GM12878 (cell line): ENCODE measurements around the gene ABHD17A. TPM values are rescaled to one million over a fixed set of nuclear protein-coding genes. Genes with fewer than 3 reads are reported as not detected.

Source experiments
- ATAC-seq: fragments of 200-7000 bp; cut with Tn5 transposase; 3 replicates; pipeline ENCODE4 v1.9.1; 2020; ENCODE audit warnings: mild to moderate bottlenecking, moderate library complexity
- BruUV-seq: library from RNA; stranded (reverse); fragments of 400-500 nt; replicated peaks from 2 replicates; lab custom pipeline; 2021; lab: Mats Ljungman, UMichigan
- CTCF ChIA-PET: fragments of 300-600 bp; sonication (Branson Sonifier 250); formaldehyde crosslinking; extraction: SDS; loops from one replicate; lab custom pipeline; 2021; ENCODE audit warnings: inconsistent platforms; lab: Yijun Ruan, JAX
- POLR2A ChIA-PET: fragments of 350-600 bp; formaldehyde crosslinking; extraction: SDS; loops from one replicate; lab custom pipeline; 2021; ENCODE audit warnings: inconsistent platforms; lab: Charles Lee
- RAD21 ChIA-PET: fragments of 300-600 bp; sonication (Branson Sonifier 250); formaldehyde crosslinking; loops from one replicate; lab custom pipeline; 2023; ENCODE audit warnings: antibody characterized with exemption; ENCODE audit not compliant: unreplicated experiment; lab: Charles Lee
- SMC1A ChIA-PET: fragments of 300-600 bp; sonication (Branson Sonifier 250); formaldehyde crosslinking; loops from one replicate; lab custom pipeline; 2023; ENCODE audit not compliant: unreplicated experiment, uncharacterized antibody; lab: Charles Lee
- DNase-seq: peaks from one replicate; pipeline ENCODE4 v3.0.0-alpha.2; 2011; ENCODE audit warnings: low read depth, low spot score
- FAIRE-seq: peaks from 3 replicates; lab custom pipeline; 2011; peaks lifted over from hg19 to GRCh38; lab: Jason Lieb, UNC
- H2AFZ ChIP-seq: 2 replicates; pipeline ENCODE4 v1.6.0; 2011; ENCODE audit warnings: low read depth, low read length, control low read depth; ENCODE audit not compliant: control insufficient read depth
- H3K27ac ChIP-seq: 2 replicates; pipeline ENCODE4 v1.5.1; 2011; ENCODE audit warnings: control low read depth; ENCODE audit not compliant: control insufficient read depth, insufficient read depth
- H3K27me3 ChIP-seq, 2 experiments: replicated peaks in 1 of 2; 2 replicates each; pipeline versions ENCODE4 v1.6.0 to v1.6.1; 2011; ENCODE audit warnings: low read length in 1 of 2; ENCODE audit not compliant: control insufficient read depth in 2 of 2, insufficient read depth in 2 of 2
- H3K36me3 ChIP-seq, 2 experiments: 2 replicates each; pipeline ENCODE4 v1.5.1; 2011; ENCODE audit warnings: low read length in 1 of 2; ENCODE audit not compliant: control insufficient read depth in 2 of 2, insufficient read depth in 2 of 2
- H3K4me1 ChIP-seq: 2 replicates; pipeline ENCODE4 v1.6.1; 2011; ENCODE audit warnings: mild to moderate bottlenecking, low read length, moderate library complexity, mixed read lengths; ENCODE audit not compliant: control insufficient read depth, insufficient read depth
- H3K4me2 ChIP-seq: 2 replicates; pipeline ENCODE4 v1.6.0; 2011; ENCODE audit warnings: control low read depth; ENCODE audit not compliant: control insufficient read depth, insufficient read depth
- H3K4me3 ChIP-seq: fragments of 200-600 bp; sonication (generic); 2 replicates; pipeline ENCODE4 v1.5.1; 2016
- H3K79me2 ChIP-seq: 2 replicates; pipeline ENCODE4 v1.6.0; 2011; ENCODE audit warnings: low read length; ENCODE audit not compliant: control insufficient read depth, insufficient read depth
- H3K9ac ChIP-seq: 2 replicates; pipeline ENCODE4 v1.8.0; 2011; ENCODE audit warnings: low read length, control low read depth, mixed read lengths; ENCODE audit not compliant: control insufficient read depth, insufficient read depth
- H3K9me3 ChIP-seq: replicated peaks from 3 replicates; pipeline ENCODE4 v1.5.1; 2011; ENCODE audit warnings: mild to moderate bottlenecking, low read length; ENCODE audit not compliant: control insufficient read depth, insufficient read depth
- H4K20me1 ChIP-seq: 2 replicates; pipeline ENCODE4 v1.6.0; 2011; ENCODE audit not compliant: control insufficient read depth, insufficient read depth
- BHLHE40 ChIP-seq, 2 experiments: fragments of 450-650 bp in 1 of 2; IDR thresholded peaks; 2 replicates each; pipeline ENCODE4 v1.6.1; 2011 to 2017; ENCODE audit warnings: low read depth in 2 of 2, borderline replicate concordance in 1 of 2, improper control_type of control experiment in 1 of 2, low read length in 1 of 2, mild to moderate bottlenecking in 1 of 2
- EGR1 ChIP-seq, 2 experiments: IDR thresholded peaks; 1 replicate in 1 of 2; 2 replicates in 1 of 2; pipeline ENCODE4 v1.6.1; 2011 to 2012; ENCODE audit warnings: low read depth in 2 of 2, low read length in 2 of 2, borderline replicate concordance in 1 of 2, mild to moderate bottlenecking in 1 of 2, moderate library complexity in 1 of 2
- ELK1 ChIP-seq: IDR thresholded peaks from 2 replicates; pipeline ENCODE4 v1.6.1; 2012; ENCODE audit warnings: low read depth, low read length, improper control_type of control experiment
- KAT2A ChIP-seq: conservative IDR thresholded peaks from 2 replicates; pipeline ENCODE4 v1.6.1; 2011; ENCODE audit warnings: low read depth, low read length; ENCODE audit not compliant: control insufficient read depth
- MYB ChIP-seq: fragments of 150-350 bp; IDR thresholded peaks from 2 replicates; pipeline ENCODE4 v1.6.1; 2014; ENCODE audit warnings: mild to moderate bottlenecking, low read depth, low read length, borderline replicate concordance
- PKNOX1 ChIP-seq: fragments of 450-650 bp; IDR thresholded peaks from 2 replicates; pipeline ENCODE4 v1.6.1; 2016; ENCODE audit warnings: mild to moderate bottlenecking
- PRDM15 ChIP-seq: fragments of 450-650 bp; formaldehyde crosslinking; IDR thresholded peaks from 2 replicates; pipeline ENCODE4 v1.4.0; 2020; ENCODE audit warnings: mild to moderate bottlenecking, moderate library complexity
- SMC3 ChIP-seq: IDR thresholded peaks from 2 replicates; pipeline ENCODE4 v1.6.1; 2011; ENCODE audit warnings: low read length, improper control_type of control experiment, borderline replicate concordance
- SRF ChIP-seq, 2 experiments: IDR thresholded peaks; 2 replicates each; pipeline ENCODE4 v1.6.1; 2011; ENCODE audit warnings: low read depth in 2 of 2, low read length in 2 of 2, mild to moderate bottlenecking in 1 of 2, moderate library complexity in 1 of 2
- TCF3 ChIP-seq: IDR thresholded peaks from 2 replicates; pipeline ENCODE4 v1.6.1; 2012; ENCODE audit warnings: low read depth, mild to moderate bottlenecking, low read length, borderline replicate concordance; ENCODE audit not compliant: insufficient read depth
- ZNF207 ChIP-seq: fragments of 450-650 bp; IDR thresholded peaks from 2 replicates; pipeline ENCODE4 v1.6.1; 2014; ENCODE audit warnings: antibody characterized with exemption, mild to moderate bottlenecking, borderline replicate concordance
- ZNF24 ChIP-seq: fragments of 450-650 bp; IDR thresholded peaks from 2 replicates; pipeline ENCODE4 v1.6.1; 2017; ENCODE audit warnings: antibody characterized with exemption, mild to moderate bottlenecking
- ZSCAN29 ChIP-seq: fragments of 450-650 bp; IDR thresholded peaks from 2 replicates; pipeline ENCODE4 v1.6.1; 2017; ENCODE audit warnings: mild to moderate bottlenecking, moderate library complexity
- WGBS: methylation state at CpG from one replicate; pipeline ENCODE4 v1.1.6; 2016; ENCODE audit warnings: low lambda C conversion rate; ENCODE audit not compliant: insufficient replicate concordance, insufficient coverage; ENCODE audit errors: missing lambda C conversion rate; 5-methylcytosine and 5-hydroxymethylcytosine counted together
- in situ Hi-C: fragments of 300-500 bp; cut with MboI; formaldehyde crosslinking; loops from 9 replicates; pipeline ENCODE4 v1.14.3; 2018; ENCODE audit warnings: mixed read lengths
- intact Hi-C: fragments of 100-400 bp; cut with micrococcal nuclease; formaldehyde crosslinking; loops from one replicate; pipeline ENCODE4 v1.14.2; 2022; ENCODE audit not compliant: unreplicated experiment
- polyA plus RNA-seq, 11 experiments: library from polyadenylated mRNA; depleted of rRNA in 4 of 11; unstranded in 6 of 11; stranded (reverse) in 5 of 11; fragments of >200 nt; fragmentation: Nextera tagmentation in 4 of 11; fragmentation: Illumina TruSeq in 1 of 11; extraction: Ambion mirVana in 4 of 11; extraction: Trizol in 1 of 11; gene quantifications; 1 replicate in 1 of 11; 2 replicates in 10 of 11; pipeline versions ENCODE4 v1.2.1 to v1.2.3, GENCODE V29; 2011 to 2016; ENCODE audit warnings: inconsistent platforms in 2 of 11, missing spikeins in 2 of 11, low read depth in 1 of 11
- total RNA-seq, 4 experiments: library from RNA; depleted of rRNA in 3 of 4; stranded (reverse); fragments of >200 nt in 3 of 4; fragmentation: Illumina TruSeq in 1 of 4; extraction: Trizol in 1 of 4; gene quantifications; 2 replicates each; pipeline versions ENCODE4 v1.2.1 to v1.2.3, GENCODE V29; 2013 to 2021

Gene ABHD17A
- total and polyA plus RNA-seq, 10 of the 15 experiments (the other 5 are each of a cell fraction or from before 2014, with no cell fraction given): 0.13 to 126 (median 28.8) TPM; not detected in 1

GRCh38 chr19:1858412-1859081, 26.7 kb downstream of the ABHD17A start (continued):
- TF ChIP-seq PRDM15 (CRISPR knock-in tag): no peak
- TF ChIP-seq, all 136 proteins: peak for 0

- no peak for ATAC-seq
- FAIRE-seq: no peak
- BruUV-seq: no TSS peak
- Histone ChIP-seq H3K36me3 (peaks cover 0 to 1% of the 10 kb centered on the region in 2 experiments; a peak in 2 of 4 replicates), H3K79me2 (peaks cover 87% of the 10 kb centered on the region), H3K4me3 (peak overlapping the region; percentile 82), H4K20me1 (peaks cover 7% of the 10 kb centered on the region; the same call in 1 of the 2 replicates), H3K27ac (peak overlapping the region; percentile 87; the same call in 1 of the 2 replicates), H3K4me2 (peak overlapping the region; percentile 97), H3K9me3 (no peaks in the 10 kb centered on the region), H3K4me1 (peaks cover 20% of the 10 kb centered on the region), H2AFZ (no peak overlapping the region), H3K9ac (peak overlapping the region; percentile 64; the same call in 1 of the 2 replicates), H3K27me3 (no peaks in the 10 kb centered on the region)
- no peak for DNase-seq
- 62% methylated on average over 12 of the region's 16 CpGs for WGBS
- ChIA-PET CTCF (interaction anchor here (0.7 to 2.8 kb wide), 3 partner anchors 9 to 72 kb away, joined by 3 to 11 read pairs (median 3); partner anchors contain the start of gene REXO1), SMC1A (interaction anchor here (1.2 kb wide), 1 partner anchor 40 kb away, joined by 4 read pairs; no protein-coding TSS in a partner anchor), POLR2A (interaction anchor here (0.6 to 2.6 kb wide), 4 partner anchors 11 to 237 kb away, joined by 3 to 15 read pairs (median 6); partner anchors contain the start of genes ADAT3 and SCAMP4), RAD21 (interaction anchor here (0.7 to 1.5 kb wide), 2 partner anchors 17 to 194 kb away, joined by 3 to 6 read pairs; no protein-coding TSS in a partner anchor)
- in situ Hi-C loops (loop anchor here (25.0 kb wide), 1 partner anchor 1505 kb away; the partner anchor contains the start of gene NFIC), intact Hi-C loops (no loop called here)
- TF ChIP-seq ZNF207 (no peak), BHLHE40 (IDR thresholded peaks at IDR 0.05; ENCODE audit: borderline replicate concordance in 1 of 2, low read depth in 2 of 2, low read length in 1 of 2) (no peak), ZSCAN29 (no peak), SRF (IDR thresholded peaks at IDR 0.05; ENCODE audit: low read depth in 2 of 2, low read length in 2 of 2) (no peak), TCF3 (no peak), EGR1 (IDR thresholded peaks at IDR 0.05; ENCODE audit: borderline replicate concordance in 1 of 2, low read depth in 2 of 2, low read length in 2 of 2) (no peak), SMC3 (no peak), ELK1 (no peak), ZNF24 (no peak), KAT2A (no peak), PKNOX1 (no peak), MYB (no peak)
Measured at GRCh38 chr19:1857648-1858326, 27.5 kb downstream of the ABHD17A start.
